H1 (cell line): ENCODE data around the gene BRD2. TPM values are rescaled to one million over a fixed set of nuclear protein-coding genes. Genes with fewer than 3 reads are reported as not detected.

Source experiments
- CTCF ChIA-PET: fragments of 300-600 bp; sonication (Branson Sonifier 250); formaldehyde crosslinking; loops from one replicate; lab custom pipeline; 2021; ENCODE audit not compliant: partially characterized antibody; lab: Charles Lee
- POLR2A ChIA-PET: fragments of 300-600 bp; sonication (Branson Sonifier 250); formaldehyde crosslinking; loops from one replicate; lab custom pipeline; 2021; ENCODE audit warnings: inconsistent platforms; ENCODE audit not compliant: partially characterized antibody; lab: Charles Lee
- DNase-seq, 2 experiments: peaks; one replicate each; pipeline versions ENCODE4 v3.0.0 to v3.0.0-alpha.2; 2010 to 2022; ENCODE audit warnings: low spot score in 2 of 2, low read depth in 1 of 2, mixed read lengths in 1 of 2
- FAIRE-seq: peaks from 2 replicates; lab custom pipeline; 2011; peaks lifted over from hg19 to GRCh38; lab: Jason Lieb, UNC
- H2AFZ ChIP-seq: 2 replicates; pipeline ENCODE4 v1.8.1; 2012; ENCODE audit warnings: low read length, inconsistent platforms
- H2AK5ac ChIP-seq: 2 replicates; pipeline ENCODE4 v1.6.1; 2013; ENCODE audit warnings: low read depth, low read length
- H2BK120ac ChIP-seq: replicated peaks from 2 replicates; pipeline ENCODE3; 2013; ENCODE audit warnings: low read depth, low read length, inconsistent platforms
- H2BK12ac ChIP-seq: 2 replicates; pipeline ENCODE4 v1.6.1; 2013; ENCODE audit warnings: low read depth, low read length
- H2BK15ac ChIP-seq: 2 replicates; pipeline ENCODE4 v1.6.1; 2013; ENCODE audit warnings: low read length
- H2BK20ac ChIP-seq: 2 replicates; pipeline ENCODE4 v1.6.1; 2013; ENCODE audit warnings: low read length
- H2BK5ac ChIP-seq: 2 replicates; pipeline ENCODE4 v1.6.1; 2013; ENCODE audit warnings: low read depth, low read length
- H3K14ac ChIP-seq: 2 replicates; pipeline ENCODE4 v1.6.1; 2013; ENCODE audit warnings: inconsistent platforms; ENCODE audit not compliant: insufficient read length
- H3K18ac ChIP-seq: 2 replicates; pipeline ENCODE4 v1.6.1; 2013; ENCODE audit warnings: low read length; ENCODE audit errors: extremely low read depth
- H3K23ac ChIP-seq: 2 replicates; pipeline ENCODE4 v1.6.1; 2013; ENCODE audit warnings: inconsistent platforms; ENCODE audit not compliant: insufficient read length
- H3K23me2 ChIP-seq: 2 replicates; pipeline ENCODE4 v1.6.1; 2013; ENCODE audit warnings: low read depth, low read length
- H3K27ac ChIP-seq: 2 replicates; pipeline ENCODE4 v1.6.1; 2011; ENCODE audit warnings: low read depth, low read length, inconsistent platforms
- H3K27me3 ChIP-seq, 4 experiments: replicated peaks in 1 of 4; 1 replicate in 1 of 4; 2 replicates in 3 of 4; pipeline versions ENCODE4 v1.6.1 to v1.8.1; 2011 to 2013; ENCODE audit warnings: low read length in 3 of 4, mild to moderate bottlenecking in 3 of 4, inconsistent platforms in 2 of 4, mixed read lengths in 2 of 4, moderate library complexity in 1 of 4; ENCODE audit not compliant: control insufficient read depth in 3 of 4, insufficient read depth in 3 of 4; ENCODE audit errors: extremely low read depth in 1 of 4
- H3K36me3 ChIP-seq, 4 experiments: 2 replicates each; pipeline versions ENCODE4 v1.6.1 to v1.8.1; 2011 to 2013; ENCODE audit warnings: mild to moderate bottlenecking in 4 of 4, low read length in 3 of 4, moderate library complexity in 2 of 4, control low read depth in 1 of 4, inconsistent platforms in 1 of 4; ENCODE audit not compliant: insufficient read depth in 4 of 4, control insufficient read depth in 2 of 4
- H3K4ac ChIP-seq: replicated peaks from 2 replicates; pipeline ENCODE3; 2013; ENCODE audit warnings: low read length, low read depth, mixed read lengths, inconsistent platforms; ENCODE audit not compliant: insufficient read length
- H3K4me1 ChIP-seq, 4 experiments: replicated peaks in 1 of 4; 1 replicate in 1 of 4; 2 replicates in 3 of 4; pipeline versions ENCODE4 v1.6.1 to v1.8.1; 2011 to 2013; ENCODE audit warnings: low read length in 3 of 4, inconsistent platforms in 2 of 4, mixed read lengths in 1 of 4; ENCODE audit not compliant: insufficient read depth in 4 of 4, control insufficient read depth in 3 of 4
- H3K4me2 ChIP-seq, 2 experiments: 2 replicates each; pipeline versions ENCODE4 v1.6.1 to v1.8.1; 2011 to 2013; ENCODE audit warnings: low read depth in 2 of 2, low read length in 2 of 2, control low read depth in 1 of 2, inconsistent platforms in 1 of 2, mild to moderate bottlenecking in 1 of 2; ENCODE audit not compliant: insufficient read depth in 1 of 2
- H3K4me3 ChIP-seq, 4 experiments: fragments of 200-600, 300-600 bp in 1 of 4; sonication (generic), shearing (Covaris generic), sonication (Bioruptor Twin) in 1 of 4; 2 replicates each; pipeline versions ENCODE4 v1.5.1 to v1.8.1; 2011 to 2016; ENCODE audit warnings: low read length in 4 of 4, low read depth in 3 of 4, control low read depth in 2 of 4, inconsistent platforms in 2 of 4, mild to moderate bottlenecking in 2 of 4, mixed read lengths in 1 of 4, moderate library complexity in 1 of 4; ENCODE audit not compliant: insufficient read depth in 2 of 4; ENCODE audit errors: extremely low read depth in 1 of 4
- H3K56ac ChIP-seq: replicated peaks from 2 replicates; pipeline ENCODE3; 2013; ENCODE audit warnings: low read depth, mild to moderate bottlenecking, mixed read lengths, low read length, inconsistent platforms; ENCODE audit not compliant: insufficient read length
- H3K79me1 ChIP-seq: 2 replicates; pipeline ENCODE4 v1.6.1; 2013; ENCODE audit warnings: low read depth, low read length, control low read depth
- H3K79me2 ChIP-seq, 2 experiments: 2 replicates each; pipeline versions ENCODE4 v1.6.1 to v1.8.1; 2012 to 2013; ENCODE audit warnings: low read length in 2 of 2, mild to moderate bottlenecking in 2 of 2, inconsistent platforms in 1 of 2; ENCODE audit not compliant: insufficient read depth in 2 of 2, control insufficient read depth in 1 of 2
- H3K9ac ChIP-seq, 4 experiments: replicated peaks in 1 of 4; 1 replicate in 1 of 4; 2 replicates in 3 of 4; pipeline versions ENCODE4 v1.6.1 to v1.8.1; 2011 to 2013; ENCODE audit warnings: low read depth in 3 of 4, low read length in 3 of 4, control low read depth in 2 of 4, mild to moderate bottlenecking in 2 of 4, moderate library complexity in 2 of 4, inconsistent platforms in 1 of 4; ENCODE audit errors: extremely low read depth in 1 of 4
- H3K9me3 ChIP-seq, 2 experiments: 2 replicates each; pipeline versions ENCODE4 v1.6.1 to v1.8.1; 2012 to 2013; ENCODE audit warnings: mild to moderate bottlenecking in 2 of 2, moderate library complexity in 2 of 2, control low read depth in 1 of 2, inconsistent platforms in 1 of 2, low read depth in 1 of 2, low read length in 1 of 2, mixed read lengths in 1 of 2; ENCODE audit not compliant: insufficient read depth in 2 of 2
- H4K20me1 ChIP-seq, 2 experiments: replicated peaks in 1 of 2; 2 replicates each; pipeline versions ENCODE3 to v1.8.1; 2011 to 2013; ENCODE audit warnings: inconsistent platforms in 2 of 2, low read length in 2 of 2, mild to moderate bottlenecking in 1 of 2; ENCODE audit not compliant: insufficient read depth in 2 of 2, control insufficient read depth in 1 of 2
- H4K5ac ChIP-seq: 2 replicates; pipeline ENCODE4 v1.6.1; 2013; ENCODE audit warnings: low read length, low read depth, mixed read lengths, inconsistent platforms; ENCODE audit not compliant: insufficient read length
- H4K8ac ChIP-seq: 2 replicates; pipeline ENCODE4 v1.8.0; 2013; ENCODE audit warnings: mild to moderate bottlenecking, moderate library complexity, low read length, inconsistent platforms; ENCODE audit not compliant: insufficient read depth; ENCODE audit errors: extremely low read depth
- H4K91ac ChIP-seq: replicated peaks from 2 replicates; pipeline ENCODE3; 2013; ENCODE audit warnings: low read length, mixed read lengths, inconsistent platforms; ENCODE audit not compliant: insufficient read length
- CTCF ChIP-seq, 3 experiments: IDR thresholded peaks; 1 replicate in 2 of 3; 2 replicates in 1 of 3; pipeline versions ENCODE4 v1.5.1 to v1.6.1; 2011; ENCODE audit warnings: low read length in 3 of 3, mild to moderate bottlenecking in 3 of 3, inconsistent platforms in 2 of 3, low read depth in 1 of 3, moderate library complexity in 1 of 3; ENCODE audit not compliant: insufficient read depth in 1 of 3; ENCODE audit errors: control extremely low read depth in 1 of 3
- EGR1 ChIP-seq: IDR thresholded peaks from 2 replicates; pipeline ENCODE4 v1.6.1; 2011; ENCODE audit warnings: low read depth, low read length, borderline replicate concordance
- EZH2 ChIP-seq: fragments of 200-600 bp; sonication (generic); IDR thresholded peaks from 2 replicates; pipeline ENCODE4 v1.7.1; 2012; ENCODE audit warnings: low read depth, mild to moderate bottlenecking, moderate library complexity, low read length, inconsistent platforms; ENCODE audit not compliant: severe bottlenecking
- HDAC2 ChIP-seq, 2 experiments: fragments of 300-600 bp in 1 of 2; sonication (generic) in 1 of 2; IDR thresholded peaks; 2 replicates each; pipeline ENCODE4 v1.6.1; 2011 to 2012; ENCODE audit warnings: low read depth in 2 of 2, low read length in 2 of 2, mild to moderate bottlenecking in 2 of 2, moderate library complexity in 2 of 2, borderline replicate concordance in 1 of 2, inconsistent platforms in 1 of 2
- KDM1A ChIP-seq: fragments of 200-600, 300-600 bp; sonication (generic); IDR thresholded peaks from 2 replicates; pipeline ENCODE4 v1.7.1; 2016; ENCODE audit warnings: mild to moderate bottlenecking, low read length, borderline replicate concordance
- PHF8 ChIP-seq: fragments of 200-600 bp; sonication (generic); conservative IDR thresholded peaks from 2 replicates; pipeline ENCODE4 v1.7.1; 2012; ENCODE audit warnings: low read depth, mild to moderate bottlenecking, inconsistent platforms, low read length, moderate library complexity
- RFX5 ChIP-seq: IDR thresholded peaks from 2 replicates; pipeline ENCODE4 v1.6.1; 2011; ENCODE audit warnings: low read depth, low read length, improper control_type of control experiment, borderline replicate concordance
- SIRT6 ChIP-seq: IDR thresholded peaks from one replicate; pipeline ENCODE4 v1.7.1; 2012; ENCODE audit warnings: low read length, inconsistent platforms
- SP4 ChIP-seq: IDR thresholded peaks from 2 replicates; pipeline ENCODE4 v1.6.1; 2012; ENCODE audit warnings: low read length, inconsistent platforms
- WGBS, 2 experiments: shearing (Covaris generic) in 1 of 2; methylation state at CpG; one replicate each; pipeline versions ENCODE4 v1.1.6 to v1.1.7; 2013 to 2015; ENCODE audit warnings: low lambda C conversion rate in 2 of 2, mixed read lengths in 2 of 2, inconsistent platforms in 1 of 2, low coverage in 1 of 2, missing lambda C conversion rate in 1 of 2; ENCODE audit not compliant: insufficient replicate concordance in 2 of 2, insufficient coverage in 1 of 2, insufficient read length in 1 of 2; ENCODE audit errors: extremely low coverage in 1 of 2, missing lambda C conversion rate in 1 of 2; 5-methylcytosine and 5-hydroxymethylcytosine counted together
- polyA plus RNA-seq, 7 experiments: library from polyadenylated mRNA; depleted of rRNA in 3 of 7; stranded (reverse) in 5 of 7; unstranded in 2 of 7; fragments of >200 nt in 5 of 7; fragments of 200-250 nt in 2 of 7; gene quantifications; 1 replicate in 5 of 7; 2 replicates in 1 of 7; 4 replicates in 1 of 7; pipeline versions ENCODE4 v1.2.1 to v1.2.3, GENCODE V29; 2011 to 2013; ENCODE audit warnings: missing spikeins in 2 of 7, mixed read lengths in 2 of 7
- total RNA-seq: library from RNA; stranded (reverse); fragmentation: NEBNext Ultra II Directional; extraction: Animal tissue kit (Norgen Biotek cat#: 25700); gene quantifications from 2 replicates; pipeline ENCODE4 v1.2.1, GENCODE V29; 2021
- TF ChIP-seq, protein P1 (sequence below): IDR thresholded peaks from 2 replicates; pipeline ENCODE4 v1.6.1; 2011; ENCODE audit warnings: low read depth, mild to moderate bottlenecking, low read length; ENCODE audit not compliant: insufficient read depth

BRD2 gene
- total and polyA plus RNA-seq, 2 of the 8 experiments (the other 6 are each of a cell fraction or from before 2014, with no cell fraction given), result 132 to 185 TPM

- Histone ChIP-seq H3K27me3 (no peaks in the 10 kb centered on the region), H4K8ac (no peak overlapping the region), H2BK5ac (0 out of 2 replicates have a peak overlapping the region, but pooled peaks have one; percentile 45), H3K56ac (no peak overlapping the region), H3K4ac (no peak overlapping the region), H3K18ac (no peak overlapping the region), H2AFZ (no peak overlapping the region)
- DNase-seq, result no peak
- FAIRE-seq, result no peak
- TF ChIP-seq RFX5 (no peak; the same call in 1 of the 2 replicates), SP4 (no peak), SIRT6 (no peak), KDM1A (no peak), PHF8 (no peak), CTCF (IDR thresholded peaks at IDR 0.05; ENCODE audit: control extremely low read depth in 1 of 3, insufficient read depth in 1 of 3, low read depth in 1 of 3, low read length in 3 of 3) (no peak), EGR1 (no peak), EZH2 (no peak), HDAC2 (IDR thresholded peaks at IDR 0.05; ENCODE audit: borderline replicate concordance in 1 of 2, low read depth in 2 of 2, low read length in 2 of 2) (no peak)
- TF ChIP-seq, protein P1, sequence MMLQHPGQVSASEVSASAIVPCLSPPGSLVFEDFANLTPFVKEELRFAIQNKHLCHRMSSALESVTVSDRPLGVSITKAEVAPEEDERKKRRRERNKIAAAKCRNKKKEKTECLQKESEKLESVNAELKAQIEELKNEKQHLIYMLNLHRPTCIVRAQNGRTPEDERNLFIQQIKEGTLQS, result no peak
- TF ChIP-seq, all 59 proteins: peak for 0
- H3K4me2 ChIP-seq, result peak overlapping the region; percentile 82 to 92; a peak in 3 of 4 replicates
- H2BK20ac ChIP-seq, result no peak overlapping the region
- H2BK15ac ChIP-seq, result no peak overlapping the region
- no peak overlapping the region for H4K91ac ChIP-seq
- no peak overlapping the region for H3K23ac ChIP-seq
- H4K5ac ChIP-seq, result no peak overlapping the region
- H3K36me3 ChIP-seq, result peaks cover 0 to 4% (median 2%) of the 10 kb centered on the region in 4 experiments; a peak in 2 of 8 replicates
- H3K9ac ChIP-seq, result no peak overlapping the region
- H3K23me2 ChIP-seq, result peaks cover 4% of the 10 kb centered on the region; the same call in 1 of the 2 replicates
- no peak overlapping the region for H3K27ac ChIP-seq
- H3K14ac ChIP-seq, result no peak overlapping the region
- no peak overlapping the region for H2BK12ac ChIP-seq
- no peaks in the 10 kb centered on the region for H3K79me2 ChIP-seq
- WGBS, 2 experiments, result 52% methylated on average over 7 of the region's 7 CpGs; no CpG with 5 or more reads in 1 of the 2 experiments
- peaks cover 5 to 10% (median 8%) of the 10 kb centered on the region in 4 experiments for H3K4me1 ChIP-seq
- ChIA-PET POLR2A (interaction anchor here (0.6 to 4.4 kb wide), 12 partner anchors 10 to 470 kb away, joined by 3 to 26 read pairs (median 5); no protein-coding TSS in a partner anchor), CTCF (interaction anchor here (0.7 to 8.2 kb wide), 14 partner anchors 10 to 289 kb away, joined by 3 to 118 read pairs (median 4); no protein-coding TSS in a partner anchor)
- no peaks in the 10 kb centered on the region for H4K20me1 ChIP-seq
- H2BK120ac ChIP-seq, result no peak overlapping the region
- no peak overlapping the region for H2AK5ac ChIP-seq
- H3K79me1 ChIP-seq, result peaks cover 2% of the 10 kb centered on the region
- no peaks in the 10 kb centered on the region for H3K9me3 ChIP-seq
- peak overlapping the region in 1 of 4 experiments; percentile 68; a peak in 1 of 8 replicates for H3K4me3 ChIP-seq
Measured at GRCh38 chr6:33010356-33010755, 42.0 kb downstream of the BRD2 start.
